Endodermal cell (in vitro differentiated cells): ENCODE data around the gene USP13. TPM values are rescaled to one million over a fixed set of nuclear protein-coding genes. Genes with fewer than 3 reads are reported as not detected.

Experiments used
- DNase-seq: peaks from one replicate; pipeline ENCODE4 v3.0.0-alpha.2; 2017
- H3K27ac ChIP-seq: 2 replicates; pipeline ENCODE4 v1.5.1; 2013; ENCODE audit warnings: mild to moderate bottlenecking, low read depth, low read length, moderate library complexity
- H3K27me3 ChIP-seq: 2 replicates; pipeline ENCODE4 v1.6.1; 2013; ENCODE audit warnings: mild to moderate bottlenecking, low read length, moderate library complexity; ENCODE audit not compliant: insufficient read depth, control insufficient read depth, poor library complexity, severe bottlenecking
- H3K36me3 ChIP-seq: 2 replicates; pipeline ENCODE4 v1.7.0; 2013; ENCODE audit warnings: mild to moderate bottlenecking, low read length, moderate library complexity; ENCODE audit not compliant: control insufficient read depth, insufficient read depth
- H3K4me1 ChIP-seq: one replicate; pipeline ENCODE4 v1.7.0; 2013; ENCODE audit warnings: low read length; ENCODE audit not compliant: control insufficient read depth, insufficient read depth
- H3K4me3 ChIP-seq: 2 replicates; pipeline ENCODE4 v1.5.1; 2013; ENCODE audit warnings: mild to moderate bottlenecking, low read length, moderate library complexity
- H3K9ac ChIP-seq: 2 replicates; pipeline ENCODE4 v1.6.1; 2013; ENCODE audit warnings: mild to moderate bottlenecking, low read length, moderate library complexity; ENCODE audit not compliant: poor library complexity, severe bottlenecking; ENCODE audit errors: extremely low read depth
- H3K9me3 ChIP-seq: 2 replicates; pipeline ENCODE4 v1.6.1; 2013; ENCODE audit warnings: mild to moderate bottlenecking, low read length, moderate library complexity; ENCODE audit not compliant: control insufficient read depth
- H3K27ac Mint-ChIP-seq: 2 replicates; pipeline ENCODE4 v1.8.0; 2020; ENCODE audit warnings: mixed read lengths
- H3K27me3 Mint-ChIP-seq: 2 replicates; pipeline ENCODE4 v1.8.0; 2021; ENCODE audit warnings: mild to moderate bottlenecking, mixed read lengths; ENCODE audit not compliant: insufficient read depth
- H3K36me3 Mint-ChIP-seq: 2 replicates; pipeline ENCODE4 v1.8.0; 2020; ENCODE audit warnings: low read depth, mixed read lengths
- H3K4me1 Mint-ChIP-seq: 2 replicates; pipeline ENCODE4 v1.8.0; 2020; ENCODE audit warnings: mixed read lengths
- H3K4me3 Mint-ChIP-seq: 2 replicates; pipeline ENCODE4 v1.8.0; 2020; ENCODE audit warnings: mild to moderate bottlenecking, moderate library complexity, mixed read lengths
- H3K9me3 Mint-ChIP-seq: 2 replicates; pipeline ENCODE4 v1.8.0; 2020; ENCODE audit warnings: mild to moderate bottlenecking, mixed read lengths
- CTCF ChIP-seq: fragments of 200-600 bp; sonication (generic); conservative IDR thresholded peaks from 2 replicates; pipeline ENCODE4 v1.5.0; 2021; ENCODE audit warnings: antibody characterized with exemption, mild to moderate bottlenecking
- WGBS, 2 experiments: methylation state at CpG; one replicate each; pipeline versions ENCODE4 v1.1.5 to v1.1.7; 2013; ENCODE audit warnings: missing lambda C conversion rate in 2 of 2, mixed read lengths in 1 of 2; ENCODE audit not compliant: insufficient coverage in 1 of 2, insufficient read length in 1 of 2; 5-methylcytosine and 5-hydroxymethylcytosine counted together
- total RNA-seq, 2 donors: library from RNA; stranded (reverse); fragmentation: NEBNext Ultra II Directional in 1 of 2; extraction: Animal tissue kit (Norgen Biotek cat#: 25700) in 1 of 2; gene quantifications; 2 replicates in 1 of 2; 3 replicates in 1 of 2; pipeline ENCODE4 v1.2.1, GENCODE V29; 2021

USP13 gene
- total RNA-seq, 2 donors from 2014 or later, result 24.7 to 25.5 TPM

- H3K27me3 ChIP-seq, result no peaks in the 10 kb centered on the region
- no peak overlapping the region for H3K27ac Mint-ChIP-seq
- peaks cover 5% of the 10 kb centered on the region for H3K9me3 Mint-ChIP-seq
- H3K36me3 Mint-ChIP-seq, result peaks cover 75% of the 10 kb centered on the region
- H3K36me3 ChIP-seq, result peaks cover 62% of the 10 kb centered on the region
- H3K27ac ChIP-seq, result no peak overlapping the region
- no peaks in the 10 kb centered on the region for H3K27me3 Mint-ChIP-seq
- no peak for DNase-seq
- no peak overlapping the region for H3K4me3 Mint-ChIP-seq
- H3K4me1 ChIP-seq, result no peaks in the 10 kb centered on the region
- TF ChIP-seq CTCF, result no peak
- H3K9me3 ChIP-seq, result no peaks in the 10 kb centered on the region
- WGBS, 2 experiments, result 94 to 100% methylated on average over 1 to 2 of the region's 2 CpGs
- no peaks in the 10 kb centered on the region for H3K4me1 Mint-ChIP-seq
- H3K9ac ChIP-seq, result no peak overlapping the region
- no peak overlapping the region for H3K4me3 ChIP-seq
These were observed 30.8 kb upstream of the USP13 start for GRCh38 chr3:179622023-179622422.

GRCh38 chr3:179624451-179624850 is 28.4 kb upstream of the USP13 start:
- Mint-ChIP-seq H3K4me1 (no peaks in the 10 kb centered on the region), H3K36me3 (peaks cover 53% of the 10 kb centered on the region), H3K27me3 (no peaks in the 10 kb centered on the region), H3K27ac (no peak overlapping the region), H3K9me3 (peaks cover 2% of the 10 kb centered on the region), H3K4me3 (no peak overlapping the region)
- H3K27ac ChIP-seq, result no peak overlapping the region
- H3K4me3 ChIP-seq, result no peak overlapping the region
- H3K36me3 ChIP-seq, result peaks cover 44% of the 10 kb centered on the region
- no peaks in the 10 kb centered on the region for H3K9me3 ChIP-seq
- 93% methylated on average over 1 of the region's 3 CpGs; no CpG with 5 or more reads in 1 of the 2 experiments for WGBS, 2 experiments
- no peak for TF ChIP-seq CTCF
- no peaks in the 10 kb centered on the region for H3K4me1 ChIP-seq
- H3K9ac ChIP-seq, result no peak overlapping the region
- H3K27me3 ChIP-seq, result no peaks in the 10 kb centered on the region
- DNase-seq, result no peak

- no peaks in the 10 kb centered on the region for H3K27me3 Mint-ChIP-seq
- H3K27me3 ChIP-seq, result no peaks in the 10 kb centered on the region
- TF ChIP-seq CTCF, result no peak
- no peaks in the 10 kb centered on the region for H3K4me1 ChIP-seq
- H3K4me3 Mint-ChIP-seq, result no peak overlapping the region
- no peaks in the 10 kb centered on the region for H3K4me1 Mint-ChIP-seq
- H3K4me3 ChIP-seq, result no peak overlapping the region
- no peaks in the 10 kb centered on the region for H3K36me3 ChIP-seq
- no peak for DNase-seq
- no peak overlapping the region for H3K27ac Mint-ChIP-seq
- no peaks in the 10 kb centered on the region for H3K9me3 Mint-ChIP-seq
- H3K9ac ChIP-seq, result no peak overlapping the region
- no peak overlapping the region for H3K27ac ChIP-seq
- whole genome bisulfite sequencing, 2 experiments, result 60 to 70% methylated on average over 1 to 3 of the region's 3 CpGs
- no peaks in the 10 kb centered on the region for H3K9me3 ChIP-seq
- H3K36me3 Mint-ChIP-seq, result peaks cover under 1% of the 10 kb centered on the region
These were observed 21.9 kb upstream of the USP13 start for GRCh38 chr3:179630753-179631451.
